PFSK-1 (cell line): ENCODE results near the gene DISP1.

Source experiments
- POLR2AphosphoS5 ChIP-seq: IDR thresholded peaks from 2 replicates; pipeline ENCODE4 v1.6.1; 2012; ENCODE audit warnings: low read depth, mild to moderate bottlenecking, control low read depth, low read length, moderate library complexity
- REST ChIP-seq, 2 experiments: IDR thresholded peaks; 2 replicates each; pipeline versions ENCODE4 v1.6.1 to v1.8.0; 2011 to 2012; ENCODE audit warnings: low read depth in 2 of 2, low read length in 2 of 2, control low read depth in 1 of 2, inconsistent platforms in 1 of 2, mild to moderate bottlenecking in 1 of 2, moderate library complexity in 1 of 2; ENCODE audit not compliant: insufficient read depth in 1 of 2
- SIN3A ChIP-seq: IDR thresholded peaks from 2 replicates; pipeline ENCODE4 v1.6.1; 2012; ENCODE audit warnings: mild to moderate bottlenecking, low read length, moderate library complexity, borderline replicate concordance; ENCODE audit not compliant: insufficient read depth
- TAF1 ChIP-seq: IDR thresholded peaks from 2 replicates; pipeline ENCODE4 v1.6.1; 2012; ENCODE audit warnings: low read length, control low read depth, borderline replicate concordance; ENCODE audit not compliant: insufficient read depth

- TF ChIP-seq REST (IDR thresholded peaks at IDR 0.05; ENCODE audit: insufficient read depth in 1 of 2, low read depth in 2 of 2, low read length in 2 of 2), result no peak
- no peak for TF ChIP-seq POLR2AphosphoS5
- no peak for TF ChIP-seq SIN3A
- no peak for TF ChIP-seq TAF1
Measured at GRCh38 chr1:222792744-222793143, 22.1 kb upstream of the DISP1 start.
